ENCODE data around the gene METTL22. TPM values are rescaled to one million over a fixed set of nuclear protein-coding genes. Genes with fewer than 3 reads are reported as not detected.

The METTL22 gene
- polyA plus RNA-seq, 1 of the 3 experiments (the other 2 are of a cell fraction): 38.3 TPM

- TF ChIP-seq CHD2 (IDR thresholded peaks at IDR 0.05; ENCODE audit: low read length, partially characterized antibody) (peak; percentile 47), JUND (IDR thresholded peaks at IDR 0.05) (no peak), MAX (IDR thresholded peaks at IDR 0.05; ENCODE audit: low read depth) (no peak), FOSL2 (IDR thresholded peaks at IDR 0.05; ENCODE audit: borderline replicate concordance, low read depth) (no peak), EZH2phosphoT487 (IDR thresholded peaks at IDR 0.05; ENCODE audit: borderline replicate concordance, low read depth) (no peak), EP300 (IDR thresholded peaks at IDR 0.05; ENCODE audit: borderline replicate concordance in 1 of 2, low read depth in 1 of 2, low read length in 1 of 2) (peak in 1 of 2 experiments; percentile 20; a peak in 1 of 4 replicates), POLR2AphosphoS5 (IDR thresholded peaks at IDR 0.05; ENCODE audit: low read depth, low read length) (no peak), YY1 (IDR thresholded peaks at IDR 0.05; ENCODE audit: low read depth) (no peak), TEAD4 (IDR thresholded peaks at IDR 0.05; ENCODE audit: borderline replicate concordance, insufficient read depth) (no peak)
These were observed 54.0 kb downstream of the METTL22 start (continued) for GRCh38 chr16:8675183-8676159.

GRCh38 chr16:8676160-8676547 lies 54.7 kb downstream of the METTL22 start:
- Histone ChIP-seq H3K9me3 (no peaks in the 10 kb centered on the region), H3K27me3 (ENCODE audit: insufficient read depth) (no peaks in the 10 kb centered on the region), H3K4me2 (no peak overlapping the region), H4K20me1 (ENCODE audit: insufficient read depth) (no peaks in the 10 kb centered on the region), H3K9me2 (no peaks in the 10 kb centered on the region), H3F3A (replicated peaks; ENCODE audit: insufficient read depth) (peaks cover 5% of the 10 kb centered on the region), H3K36me3 (replicated peaks in 1 of 2; ENCODE audit: control insufficient read depth in 1 of 2, insufficient read depth in 2 of 2, low read length in 1 of 2) (no peaks in the 10 kb centered on the region), H3K79me2 (ENCODE audit: insufficient read depth) (no peaks in the 10 kb centered on the region), H3K4me3 (ENCODE audit: low read depth in 2 of 2, low read length in 1 of 2) (no peak overlapping the region; a peak in 1 of 4 replicates), H3K27ac (ENCODE audit: low read depth in 2 of 2, low read length in 1 of 2) (no peak overlapping the region), H3K9ac (no peak overlapping the region), H2AFZ (ENCODE audit: low read depth) (no peak overlapping the region), H3K4me1 (ENCODE audit: control insufficient read depth in 1 of 2, insufficient read depth in 2 of 2, low read depth in 1 of 2, low read length in 1 of 2) (peaks cover 20 to 32% of the 10 kb centered on the region in 2 experiments; a peak in 2 of 4 replicates)
- POLR2A ChIA-PET: interaction anchor here (1.5 kb wide), 1 partner anchor 37 kb away, joined by 3 read pairs; no protein-coding TSS in a partner anchor
- no peak for DNase-seq
- TF ChIP-seq FOXM1 (IDR thresholded peaks at IDR 0.05; ENCODE audit: low read depth) (no peak), GABPA (IDR thresholded peaks at IDR 0.05; ENCODE audit: low read depth) (no peak)
- 81% methylated on average over 5 of the region's 5 CpGs for WGBS (ENCODE audit: low lambda C conversion rate)
- CTCF ChIA-PET: interaction anchor here (1.2 to 4.8 kb wide), 4 partner anchors 19 to 204 kb away, joined by 3 to 28 read pairs (median 4); no protein-coding TSS in a partner anchor

- Histone ChIP-seq H3K9me2 (no peaks in the 10 kb centered on the region), H4K20me1 (ENCODE audit: insufficient read depth) (no peaks in the 10 kb centered on the region), H3K36me3 (replicated peaks in 1 of 2; ENCODE audit: control insufficient read depth in 1 of 2, insufficient read depth in 2 of 2, low read length in 1 of 2) (no peaks in the 10 kb centered on the region), H3K79me2 (ENCODE audit: insufficient read depth) (no peaks in the 10 kb centered on the region), H3K4me1 (ENCODE audit: control insufficient read depth in 1 of 2, insufficient read depth in 2 of 2, low read depth in 1 of 2, low read length in 1 of 2) (peaks cover 20 to 33% of the 10 kb centered on the region in 2 experiments; a peak in 2 of 4 replicates), H3K27me3 (ENCODE audit: insufficient read depth) (no peaks in the 10 kb centered on the region), H3K27ac (ENCODE audit: low read depth in 2 of 2, low read length in 1 of 2) (no peak overlapping the region), H3F3A (replicated peaks; ENCODE audit: insufficient read depth) (peaks cover 5% of the 10 kb centered on the region), H2AFZ (ENCODE audit: low read depth) (no peak overlapping the region), H3K9ac (no peak overlapping the region), H3K4me2 (0 out of 2 replicates have a peak overlapping the region, but pooled peaks have one; percentile 15), H3K9me3 (no peaks in the 10 kb centered on the region), H3K4me3 (ENCODE audit: low read depth in 2 of 2, low read length in 1 of 2) (no peak overlapping the region)
- TF ChIP-seq EZH2phosphoT487 (IDR thresholded peaks at IDR 0.05; ENCODE audit: borderline replicate concordance, low read depth) (no peak), FOXJ3 (CRISPR knock-in tag; IDR thresholded peaks at IDR 0.05) (no peak), REST (IDR thresholded peaks at IDR 0.05; ENCODE audit: low read depth, low read length) (no peak), MEF2A (IDR thresholded peaks at IDR 0.05; ENCODE audit: borderline replicate concordance, low read depth) (no peak), YY1 (IDR thresholded peaks at IDR 0.05; ENCODE audit: low read depth) (no peak), GATA2 (CRISPR knock-in tag; IDR thresholded peaks at IDR 0.05) (no peak), SIN3A (IDR thresholded peaks at IDR 0.05; ENCODE audit: borderline replicate concordance, low read depth, low read length) (no peak), IRF3 (IDR thresholded peaks at IDR 0.05; ENCODE audit: low read depth, low read length) (no peak), TAF1 (IDR thresholded peaks at IDR 0.05; ENCODE audit: borderline replicate concordance, low read depth, low read length) (no peak), FOSL2 (IDR thresholded peaks at IDR 0.05; ENCODE audit: borderline replicate concordance, low read depth) (no peak)
- DNase-seq: no peak
- ChIA-PET CTCF (interaction anchor here (1.2 to 1.3 kb wide), 2 partner anchors 18 to 37 kb away, joined by 4 read pairs; no protein-coding TSS in a partner anchor), POLR2A (no interaction called here)
- WGBS (ENCODE audit: low lambda C conversion rate): 88% methylated on average over 7 of the region's 7 CpGs
These were observed 55.4 kb downstream of the METTL22 start for GRCh38 chr16:8676737-8677375.
